ENCODE data around the gene OSBPL3.

The OSBPL3 gene

DNA sequence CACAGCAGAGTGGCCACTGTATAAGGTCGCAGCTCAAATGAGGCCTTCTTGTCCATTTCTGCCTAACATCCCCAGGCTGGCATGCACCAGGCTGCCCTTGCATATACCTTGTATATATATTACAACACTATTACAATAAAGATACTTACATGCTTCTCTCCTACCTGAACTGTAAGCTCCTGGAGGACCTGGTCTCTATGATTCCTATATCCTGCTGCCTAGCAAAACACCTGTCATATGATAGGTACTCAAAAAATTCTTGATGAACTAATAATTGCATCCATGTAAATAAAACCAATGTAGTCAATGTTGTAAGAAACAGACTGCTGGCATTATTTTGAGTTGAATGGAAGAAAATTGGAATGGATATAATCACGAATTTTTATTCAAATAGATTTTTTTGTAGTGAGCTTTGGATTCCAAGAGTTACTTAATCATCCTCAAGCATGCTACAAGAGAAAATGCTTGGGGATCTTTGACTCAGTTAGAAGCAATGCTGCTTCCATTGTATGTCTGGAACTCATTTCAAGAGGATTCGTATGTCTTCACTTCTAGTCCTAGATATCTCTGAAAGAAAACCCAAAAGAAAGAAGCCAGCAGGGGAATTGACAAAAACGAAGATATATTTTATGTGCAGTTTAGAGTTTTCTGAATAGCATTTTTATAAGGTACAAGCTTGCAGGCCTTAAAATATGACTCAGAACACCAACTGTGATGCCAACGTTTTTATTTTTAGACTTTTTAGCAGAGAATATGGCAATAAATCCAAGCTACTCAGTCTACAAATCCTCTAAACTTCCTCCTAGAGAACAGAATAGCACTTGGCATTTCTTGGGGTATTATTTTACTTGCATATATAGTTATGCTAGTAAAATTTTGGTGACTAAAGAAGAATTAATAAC is 53.1 kb downstream of the OSBPL3 start:
- Histone ChIP-seq H3K36me3 (no peaks in the 10 kb centered on the region), H3K4me3 (no peak overlapping the region), H3K9me3 (no peaks in the 10 kb centered on the region), H4K20me1 (no peaks in the 10 kb centered on the region), H3K4me1 (peaks cover 20% of the 10 kb centered on the region), H3K27me3 (no peaks in the 10 kb centered on the region), H3K27ac (no peak overlapping the region), H3K9ac (no peak overlapping the region), H3K4me2 (no peak overlapping the region)
- TF ChIP-seq Cebpa-rat (IDR thresholded peaks at IDR 0.05): no peak

- H3K9me3 ChIP-seq: no peaks in the 10 kb centered on the region
- no peaks in the 10 kb centered on the region for H3K36me3 ChIP-seq
- no peak overlapping the region for H3K4me3 ChIP-seq
- H3K4me1 ChIP-seq: peaks cover 8% of the 10 kb centered on the region
- TF ChIP-seq Cebpa-rat (IDR thresholded peaks at IDR 0.05): no peak
- no peak overlapping the region for H3K9ac ChIP-seq
- no peak overlapping the region for H3K27ac ChIP-seq
- no peak overlapping the region for H3K4me2 ChIP-seq
- no peaks in the 10 kb centered on the region for H3K27me3 ChIP-seq
- no peaks in the 10 kb centered on the region for H4K20me1 ChIP-seq
Measured at GRCh38 chr7:24924375-24924774, 55.6 kb downstream of the OSBPL3 start.

DNA sequence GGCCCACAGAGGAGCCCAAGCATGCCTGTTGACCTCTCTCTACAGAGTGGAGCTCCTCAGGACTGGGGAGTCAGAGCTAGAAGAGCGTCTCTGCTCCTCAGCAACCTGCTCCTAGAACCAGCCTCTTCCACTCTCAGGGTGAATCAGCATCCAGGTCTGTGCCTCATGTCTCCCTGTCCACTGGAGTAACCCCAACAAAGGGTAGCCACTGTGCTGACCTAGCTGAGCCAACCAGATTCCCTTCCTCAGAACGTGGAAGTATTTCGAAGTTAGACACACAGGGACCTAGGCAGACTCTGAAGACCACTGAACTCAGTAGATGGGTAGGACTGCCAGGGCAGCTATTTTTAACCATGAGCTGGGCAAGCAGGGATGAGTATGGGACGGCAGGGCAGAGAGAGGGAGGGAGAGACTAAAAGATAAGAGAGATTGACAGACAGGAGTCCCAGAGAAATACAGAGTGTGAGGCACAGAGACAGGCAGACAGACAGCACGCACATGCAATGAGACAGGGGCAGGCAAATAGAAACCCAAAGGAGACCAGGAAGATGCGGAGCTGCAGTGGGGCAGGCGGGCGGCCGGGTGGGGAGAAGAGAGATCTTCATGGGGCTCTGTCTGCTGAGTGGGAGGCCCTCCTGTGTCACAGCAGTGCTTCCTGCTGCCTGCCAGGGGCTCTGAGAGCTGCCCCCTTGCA is 56.7 kb downstream of the OSBPL3 start:
- no peak for TF ChIP-seq Cebpa-rat (IDR thresholded peaks at IDR 0.05)
- Histone ChIP-seq H3K36me3 (no peaks in the 10 kb centered on the region), H3K9me3 (no peaks in the 10 kb centered on the region), H3K4me1 (peaks cover 8% of the 10 kb centered on the region), H3K9ac (no peak overlapping the region), H3K4me2 (no peak overlapping the region), H3K4me3 (no peak overlapping the region), H3K27me3 (no peaks in the 10 kb centered on the region), H4K20me1 (no peaks in the 10 kb centered on the region), H3K27ac (no peak overlapping the region)

DNA sequence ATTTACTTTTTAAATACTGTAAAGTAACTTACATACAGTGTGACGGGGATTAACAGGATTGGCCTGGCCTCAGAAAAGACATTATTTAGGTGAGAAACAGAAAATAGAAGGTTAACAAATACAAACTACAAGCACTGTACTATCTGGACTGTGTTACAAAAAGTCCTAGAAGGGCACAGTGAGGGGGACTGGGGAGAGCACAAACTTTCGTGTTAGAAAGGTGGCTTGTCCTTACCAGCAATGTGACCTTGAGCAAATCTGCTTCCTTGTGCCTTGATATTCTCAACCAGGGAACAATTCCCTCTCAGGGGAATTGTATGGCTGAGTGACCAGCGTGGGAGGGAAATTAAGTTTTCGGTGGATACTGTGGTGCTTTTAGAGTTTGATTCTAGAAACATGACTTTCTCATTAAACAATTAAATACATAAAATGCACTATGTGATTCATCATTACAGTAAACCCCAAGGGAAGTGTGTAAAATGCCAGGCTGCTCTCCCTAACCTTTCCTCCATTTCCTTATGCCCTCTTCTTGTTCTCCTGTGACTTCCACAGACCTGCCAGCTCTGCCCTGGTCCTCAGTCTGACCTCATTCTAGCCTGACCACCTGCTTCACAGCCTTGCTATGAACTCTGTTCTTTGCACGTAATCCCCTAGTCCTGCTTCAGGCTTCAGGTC is 57.7 kb downstream of the OSBPL3 start:
- Histone ChIP-seq H3K27me3 (no peaks in the 10 kb centered on the region), H3K9ac (no peak overlapping the region), H3K4me2 (no peak overlapping the region), H3K4me1 (peaks cover 17% of the 10 kb centered on the region), H3K27ac (no peak overlapping the region), H3K9me3 (no peaks in the 10 kb centered on the region), H4K20me1 (0 out of 2 replicates have a peak, but pooled peaks cover 7% of the 10 kb centered on the region), H3K4me3 (no peak overlapping the region), H3K36me3 (no peaks in the 10 kb centered on the region)
- no peak for TF ChIP-seq Cebpa-rat (IDR thresholded peaks at IDR 0.05)

DNA sequence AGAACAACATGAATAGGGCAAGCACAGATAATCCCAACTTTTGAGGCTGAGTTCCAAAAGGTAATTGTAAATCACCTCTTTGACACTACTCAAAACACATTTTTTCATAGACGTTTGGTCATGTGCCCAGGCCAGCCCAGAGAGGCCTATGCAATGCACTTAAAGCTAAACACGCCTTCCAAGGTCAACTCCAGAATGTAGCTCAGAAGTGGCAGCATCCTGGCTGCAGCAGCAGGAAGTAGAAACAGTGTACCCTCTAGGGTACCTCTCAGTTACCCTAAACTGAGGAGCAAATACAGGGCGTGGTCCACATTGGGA is 58.7 kb downstream of the OSBPL3 start:
- H3K27ac ChIP-seq: no peak overlapping the region
- no peak overlapping the region for H3K4me2 ChIP-seq
- no peak for TF ChIP-seq Cebpa-rat (IDR thresholded peaks at IDR 0.05)
- no peak overlapping the region for H3K9ac ChIP-seq
- H3K27me3 ChIP-seq: no peaks in the 10 kb centered on the region
- peaks cover 24% of the 10 kb centered on the region for H3K4me1 ChIP-seq
- H3K4me3 ChIP-seq: no peak overlapping the region
- H3K36me3 ChIP-seq: no peaks in the 10 kb centered on the region
- no peaks in the 10 kb centered on the region for H3K9me3 ChIP-seq
- H4K20me1 ChIP-seq: 0 out of 2 replicates have a peak, but pooled peaks cover 7% of the 10 kb centered on the region

DNA sequence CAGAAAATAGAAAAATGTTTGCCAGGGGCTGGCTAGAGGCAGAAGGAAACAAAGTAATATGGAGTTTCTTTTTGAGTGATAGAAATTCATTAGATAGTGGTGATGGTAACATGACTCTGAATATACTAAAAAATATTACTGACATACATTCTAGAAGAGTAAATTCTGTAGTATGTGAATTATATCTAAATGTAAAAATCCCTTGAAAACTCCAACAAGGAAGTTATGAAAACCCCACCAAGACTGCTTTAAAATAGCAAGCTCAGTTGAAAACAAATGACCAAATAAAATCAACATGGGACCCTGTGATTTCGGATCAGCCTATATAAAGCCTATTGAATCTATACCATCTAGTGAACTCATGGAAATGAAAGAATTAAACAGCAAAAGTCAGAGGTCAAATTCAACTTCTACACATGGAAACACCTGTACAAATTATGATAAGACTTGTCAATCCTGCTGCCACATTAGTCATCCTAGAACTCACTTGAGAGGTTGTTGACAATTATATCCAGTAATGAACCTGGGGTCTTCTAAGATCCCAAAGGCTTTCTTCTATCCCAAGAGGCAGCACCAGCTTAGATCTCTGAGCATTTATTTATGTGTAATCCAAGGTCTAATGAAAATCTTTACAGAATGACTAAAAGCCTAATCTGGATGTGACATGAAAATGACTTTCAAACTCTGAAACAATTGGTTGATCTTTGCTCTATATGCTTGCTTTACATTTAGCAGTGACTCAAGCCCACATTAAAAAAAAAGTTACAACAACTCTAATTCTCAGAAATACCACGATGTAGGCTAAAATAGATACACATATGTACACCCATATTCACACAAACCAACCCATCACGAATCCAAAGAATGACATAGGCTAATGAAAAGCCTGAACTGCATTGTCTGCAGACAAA is 59.3 kb downstream of the OSBPL3 start:
- no peaks in the 10 kb centered on the region for H3K27me3 ChIP-seq
- H3K4me3 ChIP-seq: no peak overlapping the region
- no peak overlapping the region for H3K4me2 ChIP-seq
- no peaks in the 10 kb centered on the region for H3K9me3 ChIP-seq
- H3K36me3 ChIP-seq: no peaks in the 10 kb centered on the region
- H3K9ac ChIP-seq: no peak overlapping the region
- no peak overlapping the region for H3K27ac ChIP-seq
- TF ChIP-seq Cebpa-rat (IDR thresholded peaks at IDR 0.05): no peak
- peaks cover 24% of the 10 kb centered on the region for H3K4me1 ChIP-seq
- 0 out of 2 replicates have a peak, but pooled peaks cover 7% of the 10 kb centered on the region for H4K20me1 ChIP-seq

- Histone ChIP-seq H3K27me3 (no peaks in the 10 kb centered on the region), H3K9me3 (no peaks in the 10 kb centered on the region), H4K20me1 (0 out of 2 replicates have a peak, but pooled peaks cover 7% of the 10 kb centered on the region), H3K4me2 (peak overlapping the region; percentile 9; the same call in 1 of the 2 replicates), H3K9ac (no peak overlapping the region), H3K4me3 (no peak overlapping the region), H3K4me1 (peaks cover 28% of the 10 kb centered on the region), H3K27ac (no peak overlapping the region), H3K36me3 (no peaks in the 10 kb centered on the region)
- TF ChIP-seq Cebpa-rat (IDR thresholded peaks at IDR 0.05): no peak
Measured at GRCh38 chr7:24917510-24918239, 62.3 kb downstream of the OSBPL3 start.

GRCh38 chr7:24916463-24917040 is 63.4 kb downstream of the OSBPL3 start:
- Histone ChIP-seq H3K27ac (no peak overlapping the region), H3K27me3 (no peaks in the 10 kb centered on the region), H3K4me1 (peaks cover 21% of the 10 kb centered on the region), H3K4me3 (no peak overlapping the region), H3K9ac (no peak overlapping the region), H3K9me3 (no peaks in the 10 kb centered on the region), H4K20me1 (0 out of 2 replicates have a peak, but pooled peaks cover 7% of the 10 kb centered on the region), H3K36me3 (no peaks in the 10 kb centered on the region), H3K4me2 (peak overlapping the region; percentile 32)
- no peak for TF ChIP-seq Cebpa-rat (IDR thresholded peaks at IDR 0.05)

Data from BLaER1 (cell line).